LoVo (cell line): ENCODE data around the gene DOCK10.
"Not testable (repeated sequence)": the region's sequence is repeated elsewhere in the genome, so short reads cannot be mapped to it uniquely, and the experiment has no call there.

ENCODE experiments used
- DNase-seq: peaks from one replicate; pipeline ENCODE4 v3.0.0-alpha.2; 2016; ENCODE audit warnings: low spot score

The DOCK10 gene

GRCh38 chr2:224946895-224947294 is 95.4 kb downstream of the DOCK10 start:
- no peak for DNase-seq

DNA sequence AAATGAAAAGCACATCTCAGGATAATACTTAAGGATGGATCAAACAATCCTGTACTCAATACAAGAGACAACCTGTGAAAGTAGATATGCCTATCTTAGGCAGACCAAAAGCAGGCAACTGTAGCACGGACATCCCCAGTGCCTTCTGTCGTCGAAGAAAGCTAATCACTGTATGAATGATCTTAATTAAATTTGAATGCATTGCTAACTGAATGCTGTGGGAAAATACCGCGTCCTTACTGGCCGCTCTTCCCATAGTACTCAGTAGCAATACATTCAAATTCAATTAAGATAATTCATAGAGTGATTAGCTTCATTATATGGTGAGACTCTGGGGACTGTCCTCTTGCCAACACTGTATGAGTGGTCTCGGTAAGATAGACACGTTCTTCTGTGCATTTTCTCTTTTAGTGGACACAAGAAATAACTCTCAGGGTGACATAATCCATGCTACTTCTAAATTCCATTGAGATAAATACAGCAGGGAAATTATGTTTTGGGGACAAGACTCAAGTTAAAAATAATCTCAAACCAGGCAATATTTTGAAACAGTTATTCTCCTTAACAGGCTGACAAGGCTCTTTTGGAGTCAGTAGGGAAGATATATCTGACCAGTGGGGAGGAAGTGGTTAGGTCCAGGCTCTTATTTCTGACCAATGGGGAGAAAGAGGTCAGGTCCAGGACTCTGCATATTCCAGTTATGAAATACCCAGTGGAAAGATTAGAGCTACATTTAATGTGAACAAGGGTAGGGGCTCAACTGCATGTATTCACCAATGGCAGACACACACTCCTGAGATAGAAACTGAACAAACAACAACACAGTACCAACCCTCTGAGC is 97.3 kb downstream of the DOCK10 start:
- no peak for DNase-seq

DNA sequence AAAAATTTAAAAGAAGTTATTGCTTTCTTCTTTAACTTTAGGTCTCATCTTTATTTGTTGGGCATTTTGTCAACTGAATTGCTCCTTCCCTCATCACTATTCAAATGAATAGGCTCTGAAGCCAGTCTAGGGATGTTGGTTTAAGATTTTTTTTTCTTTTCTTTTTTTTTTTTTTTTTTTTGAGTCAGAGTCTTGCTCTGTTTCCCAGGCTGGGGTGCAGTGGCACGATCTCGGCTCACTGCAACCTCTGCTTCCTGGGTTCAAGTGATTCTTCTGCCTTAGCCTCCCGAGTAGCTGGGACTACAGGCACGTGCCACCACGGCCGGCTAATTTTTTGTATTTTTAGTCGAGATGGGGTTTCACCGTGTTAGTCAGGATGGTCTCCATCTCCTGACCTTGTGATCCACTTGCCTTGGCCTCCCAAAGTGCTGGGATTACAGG is 98.6 kb downstream of the DOCK10 start:
- DNase-seq: not testable (repeated sequence)

- no peak for DNase-seq
Measured at GRCh38 chr2:224941960-224942359, 100.3 kb downstream of the DOCK10 start.

DNA sequence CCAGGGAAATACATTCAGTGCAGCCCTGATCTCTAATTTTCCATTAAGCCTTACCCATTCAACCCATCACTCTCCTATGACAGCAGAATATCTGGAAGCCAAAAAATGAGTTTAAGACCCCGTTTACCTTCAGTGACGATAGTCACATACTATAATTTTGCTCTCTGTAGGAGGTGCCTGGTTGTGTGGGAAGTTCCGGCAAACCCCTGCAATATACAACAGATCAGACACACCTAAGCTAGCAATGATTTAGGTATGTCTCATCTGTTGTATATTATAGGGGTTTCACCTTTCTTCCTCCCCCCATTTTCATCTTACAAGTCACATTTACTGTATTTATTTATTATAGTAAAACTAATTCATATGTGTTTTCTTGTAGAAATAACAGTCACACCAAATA is 101.7 kb downstream of the DOCK10 start:
- no peak for DNase-seq

DNA sequence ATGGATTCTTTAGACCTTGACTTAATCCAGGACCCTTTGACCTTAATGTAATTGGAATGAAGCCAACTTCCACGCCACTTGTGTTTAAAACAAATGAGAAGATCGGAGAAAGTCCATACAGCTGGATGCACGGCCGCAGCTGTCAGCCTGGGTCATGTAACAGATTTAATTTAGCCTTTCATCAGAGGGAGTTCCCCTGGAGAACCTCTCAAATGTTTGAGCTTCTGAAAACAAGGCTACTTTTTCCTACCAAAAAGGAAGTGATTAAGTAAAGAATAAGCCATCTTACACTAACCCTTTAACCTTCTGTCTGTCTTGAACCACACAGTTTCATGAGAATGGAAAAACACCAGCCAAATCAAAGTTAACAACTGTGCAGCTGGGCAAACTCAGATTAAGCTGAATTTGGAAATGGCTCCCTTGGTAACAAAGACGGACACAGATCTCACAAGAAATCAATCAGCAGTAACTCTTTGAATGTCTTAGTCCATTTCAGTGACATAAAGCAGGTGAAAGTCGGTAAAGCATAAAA is 103.6 kb downstream of the DOCK10 start:
- DNase-seq: no peak

GRCh38 chr2:224937887-224938286 is 104.4 kb downstream of the DOCK10 start:
- DNase-seq: no peak

DNA sequence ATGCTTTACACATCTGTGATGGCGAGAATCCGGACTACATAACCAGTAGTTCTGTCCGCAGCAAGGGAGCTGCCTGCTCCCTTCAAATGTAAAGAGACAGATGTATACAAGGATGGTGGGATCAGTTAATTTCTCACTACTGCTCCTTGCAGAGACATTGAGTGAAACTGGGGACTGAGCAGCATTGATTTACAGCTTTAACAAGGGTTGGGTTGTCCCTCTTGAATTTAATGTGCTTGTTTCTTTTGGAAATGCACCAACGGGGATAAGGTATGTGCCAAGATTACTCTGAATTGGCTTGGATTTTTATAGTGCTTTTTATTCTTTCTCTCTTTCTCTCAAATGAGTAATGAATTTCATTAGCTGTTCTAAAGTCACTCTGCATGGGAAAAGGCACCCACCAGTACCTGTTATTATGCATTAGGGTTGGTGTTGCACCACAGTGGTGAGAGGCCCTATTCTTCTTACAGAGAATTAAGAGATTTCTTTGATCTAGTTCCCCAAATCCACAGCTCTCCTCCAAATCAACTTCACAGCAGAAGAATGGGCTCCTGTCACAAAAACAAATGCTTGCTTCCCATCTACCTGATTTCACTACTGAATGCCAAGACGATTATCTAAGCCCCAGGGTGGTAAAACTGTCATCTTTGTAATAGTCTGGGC is 107.6 kb downstream of the DOCK10 start:
- no peak for DNase-seq

- DNase-seq: no peak
Measured at GRCh38 chr2:224933431-224933830, 108.8 kb downstream of the DOCK10 start.

DNA sequence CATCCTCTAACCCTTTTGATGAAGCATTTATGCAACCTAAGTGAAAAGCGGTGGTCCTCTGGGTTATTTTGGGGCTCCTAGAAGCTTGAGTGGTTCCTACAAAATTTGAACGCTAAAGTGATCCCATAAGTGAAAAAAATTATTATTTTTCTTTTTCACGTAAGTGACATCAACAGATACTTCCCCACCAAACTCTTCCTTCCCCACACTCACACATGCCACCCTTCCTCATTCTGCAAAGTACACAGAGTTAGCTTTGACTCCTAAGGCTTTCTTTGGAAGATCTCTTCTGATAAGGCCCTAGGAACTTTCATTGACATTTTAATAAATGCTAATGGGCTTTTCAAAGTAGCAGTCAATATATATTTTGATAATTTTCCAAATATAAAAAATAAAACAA is 109.7 kb downstream of the DOCK10 start:
- DNase-seq: no peak

- no peak for DNase-seq
Measured at GRCh38 chr2:224931956-224932355, 110.3 kb downstream of the DOCK10 start.

DNA sequence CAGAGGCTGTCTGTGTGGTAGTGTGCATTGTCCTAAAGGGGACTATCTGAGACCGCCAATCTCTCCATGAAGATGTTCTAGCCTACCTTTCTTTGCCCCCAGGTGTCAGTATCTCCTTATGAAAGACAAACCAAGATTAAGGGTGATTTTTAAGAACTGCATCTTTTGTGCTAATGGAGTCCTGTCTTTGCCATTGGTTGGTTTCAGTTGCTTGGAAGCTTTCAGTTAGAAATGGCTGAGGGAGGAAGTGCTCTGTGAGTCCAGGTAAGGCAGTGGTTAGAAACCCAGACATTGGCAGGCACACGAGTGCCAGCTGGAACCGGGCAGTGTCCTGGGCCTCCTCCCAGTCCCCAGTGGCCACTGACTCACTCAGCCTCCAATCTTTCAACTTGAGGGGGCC is 111.3 kb downstream of the DOCK10 start:
- no peak for DNase-seq

DNA sequence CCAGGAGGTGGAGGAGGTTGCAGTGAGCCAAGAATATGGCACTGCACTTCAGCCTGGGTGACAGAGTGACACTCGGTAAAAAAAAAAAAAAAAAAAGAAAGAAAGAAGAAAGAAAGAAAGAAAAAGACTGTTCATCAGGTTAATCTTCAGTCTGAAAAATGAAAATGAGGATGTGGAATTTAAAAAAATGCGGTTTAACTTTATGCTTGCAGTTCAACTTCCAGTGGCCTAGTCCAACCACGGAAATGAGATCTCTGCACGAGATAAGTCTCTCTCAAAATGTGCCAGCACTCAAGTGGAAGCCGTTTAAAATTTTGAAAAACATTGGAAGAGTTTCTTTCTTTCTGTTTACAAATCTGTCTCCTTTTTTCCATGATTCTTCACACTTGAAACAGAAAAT is 112.1 kb downstream of the DOCK10 start:
- no peak for DNase-seq

DNA sequence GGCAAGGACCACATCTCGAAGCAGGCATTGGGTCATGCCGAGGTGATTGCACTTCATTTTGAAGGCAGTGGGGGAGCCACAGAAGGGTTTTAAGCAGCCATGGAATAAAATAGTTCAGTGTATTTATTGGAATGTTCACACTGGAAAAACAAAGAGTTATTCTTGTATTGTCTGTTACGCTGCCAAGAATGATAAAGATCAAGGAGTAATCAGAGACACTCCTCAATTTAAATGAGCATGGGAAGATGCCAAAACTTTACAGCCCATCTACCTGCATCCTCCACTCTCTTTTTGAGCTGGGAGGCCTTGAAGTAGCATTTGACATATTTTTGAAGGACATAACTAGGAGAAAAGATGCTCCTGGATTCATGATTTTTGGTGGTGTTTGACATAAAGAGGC is 112.8 kb downstream of the DOCK10 start:
- no peak for DNase-seq

GRCh38 chr2:224927646-224928173 is 114.6 kb downstream of the DOCK10 start:
- DNase-seq: no peak

DNA sequence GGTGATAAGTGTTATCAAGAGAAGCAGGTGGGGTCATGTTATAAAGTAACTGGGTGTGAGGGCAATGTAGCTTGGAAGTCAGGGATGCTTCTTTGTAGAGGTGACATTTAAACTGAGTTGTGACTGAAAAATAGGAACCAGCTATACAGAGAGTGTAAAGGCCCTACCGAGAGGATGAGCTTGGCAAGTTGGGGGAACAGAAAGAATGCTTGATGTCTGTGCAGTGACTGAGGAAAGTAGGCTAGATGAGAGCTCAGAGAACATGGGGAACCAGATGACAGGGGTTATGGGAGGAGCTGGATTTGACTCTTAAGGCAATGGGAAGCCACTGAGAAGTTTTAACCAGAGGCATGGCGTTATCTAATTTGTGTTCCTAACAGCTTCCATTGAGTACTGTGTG is 115.3 kb downstream of the DOCK10 start:
- DNase-seq: no peak

DNA sequence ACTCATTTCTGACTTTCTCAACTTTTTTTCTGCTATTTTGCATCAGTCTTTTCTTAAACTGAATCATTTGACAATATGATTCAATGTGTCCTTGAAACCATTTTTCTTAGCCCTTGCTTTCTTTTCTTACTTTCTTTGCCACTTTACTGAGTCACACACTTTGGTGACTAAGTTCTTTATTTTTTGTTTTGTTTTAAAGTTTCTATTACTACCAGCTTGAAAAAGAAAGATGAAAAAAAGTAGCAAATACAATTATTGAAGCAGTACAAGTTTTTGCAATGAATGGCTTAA is 116.5 kb downstream of the DOCK10 start:
- DNase-seq: no peak

DNA sequence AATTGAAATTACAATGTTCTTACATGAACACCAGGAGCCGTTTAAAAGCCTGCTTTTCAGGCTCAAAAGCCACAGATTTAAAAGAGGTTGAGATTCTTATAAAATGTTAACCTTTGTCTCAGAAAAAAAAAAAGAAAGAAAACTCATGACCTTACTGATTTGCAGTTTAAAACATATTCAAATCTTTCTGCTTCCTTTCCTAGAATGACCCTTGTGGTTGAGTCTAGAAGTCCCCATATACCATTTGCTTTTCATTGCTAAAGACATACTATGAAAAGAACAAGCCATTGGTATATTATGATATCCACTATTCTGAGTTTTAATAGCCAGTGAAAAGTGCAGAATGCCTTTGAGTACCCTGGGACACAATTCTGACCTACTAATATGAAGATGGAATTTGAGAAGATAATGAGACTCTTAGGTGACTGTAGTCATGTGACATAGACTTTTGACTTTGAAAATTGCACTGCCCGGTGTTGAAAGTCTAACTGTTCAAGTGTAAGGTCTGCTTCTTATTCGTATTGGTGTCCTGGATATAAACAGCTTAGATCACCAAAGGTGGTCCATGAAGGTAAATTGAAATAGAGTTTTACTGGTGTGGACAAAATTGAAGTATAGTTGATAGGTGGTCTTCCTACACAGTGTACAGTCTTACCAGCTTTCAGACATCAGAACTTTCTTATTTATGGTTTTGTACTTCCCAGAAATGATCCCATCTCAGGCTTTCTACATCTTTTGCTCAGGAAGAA is 117.0 kb downstream of the DOCK10 start:
- no peak for DNase-seq

DNA sequence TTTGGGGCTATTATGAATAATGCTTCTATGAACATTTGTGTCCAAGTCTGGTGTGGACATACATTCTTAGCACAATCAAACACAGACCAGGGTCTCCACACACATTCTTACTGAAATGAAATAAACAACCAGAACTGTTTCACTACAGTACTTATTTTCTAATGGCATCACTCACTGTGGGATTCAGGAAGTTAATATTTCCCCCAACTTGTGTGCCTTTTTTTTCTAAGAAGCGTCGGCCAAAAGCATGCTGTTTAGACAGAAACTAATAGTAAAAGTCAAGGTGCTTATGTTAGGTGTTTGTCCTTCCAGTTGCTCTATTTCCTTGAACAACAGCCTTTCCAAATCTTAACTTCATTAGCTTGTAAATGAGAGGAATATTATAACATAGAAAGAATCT is 117.6 kb downstream of the DOCK10 start:
- no peak for DNase-seq

DNA sequence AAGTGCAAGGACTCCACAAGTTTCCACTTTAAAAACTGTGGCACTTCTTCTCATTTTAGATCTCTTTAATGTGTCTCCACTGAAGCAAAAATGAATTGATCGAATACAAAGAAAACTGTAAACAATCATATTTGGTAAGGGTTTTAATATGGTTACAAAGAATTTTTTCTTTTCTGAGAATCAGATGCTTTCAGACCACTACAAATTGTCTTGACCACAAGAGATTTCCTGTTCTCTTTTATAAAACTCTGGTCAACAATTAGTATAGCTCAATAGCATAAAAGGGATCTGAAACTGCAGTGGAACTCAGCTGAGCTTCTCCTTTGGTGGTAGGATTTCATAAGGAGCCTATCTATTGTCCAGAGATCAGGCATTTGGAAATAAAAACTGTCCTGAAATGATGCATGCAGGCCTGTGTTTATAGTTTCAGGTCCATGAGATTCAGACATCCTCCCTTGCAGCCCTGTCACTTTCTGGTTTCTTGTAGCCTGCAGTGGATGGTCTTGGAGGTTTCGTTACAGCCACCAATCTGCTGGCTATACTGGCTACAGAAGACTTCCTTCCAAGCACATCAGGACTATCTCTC is 120.0 kb downstream of the DOCK10 start:
- DNase-seq: no peak

DNA sequence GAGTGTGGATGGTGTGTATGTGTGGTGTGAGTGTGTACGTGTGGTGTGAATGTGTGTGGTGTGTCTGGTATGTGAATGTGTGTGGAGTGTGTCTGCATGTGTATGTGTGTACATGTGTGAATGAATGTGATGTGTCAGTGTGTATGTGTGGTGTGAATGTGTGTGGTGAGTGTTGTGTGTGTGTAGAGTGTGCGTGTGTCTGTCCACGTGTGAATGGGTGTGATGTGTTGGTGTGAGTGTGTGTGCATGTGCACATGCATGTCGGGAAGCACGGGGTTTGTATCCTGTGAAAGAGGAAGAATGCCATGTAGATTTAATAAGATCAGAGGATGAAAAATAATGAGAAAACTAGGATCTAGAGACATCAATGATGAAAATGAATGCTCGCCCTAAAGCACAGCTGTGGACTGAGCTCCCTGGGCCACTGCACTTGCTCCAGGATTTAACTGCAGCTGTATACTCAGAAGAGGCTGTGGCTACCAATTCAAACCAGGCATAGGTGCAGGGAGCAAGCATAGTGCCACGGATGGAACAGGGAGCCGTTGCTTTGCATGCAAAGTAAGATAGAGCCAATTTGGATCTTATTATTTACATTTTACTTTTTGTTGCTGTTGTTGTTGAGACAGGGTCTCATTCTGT is 122.7 kb downstream of the DOCK10 start:
- DNase-seq: no peak
